Keratinocyte (primary cell): Measurements from ENCODE around the gene GLT1D1.

Source experiments
- EZH2 ChIP-seq: IDR thresholded peaks from one replicate; pipeline ENCODE4 v1.6.1; 2012; ENCODE audit warnings: inconsistent platforms, mild to moderate bottlenecking, low read length, moderate library complexity
- TF ChIP-seq, protein P1 (sequence below), 3 experiments: IDR thresholded peaks in 1 of 3; conservative IDR thresholded peaks in 1 of 3; optimal IDR thresholded peaks in 1 of 3; 2 replicates in 2 of 3; 3 replicates in 1 of 3; pipeline versions ENCODE3 to v1.5.1; 2011; ENCODE audit warnings: low read length in 3 of 3, mild to moderate bottlenecking in 3 of 3, moderate library complexity in 2 of 3, control low read depth in 1 of 3, inconsistent platforms in 1 of 3; ENCODE audit not compliant: insufficient read depth in 2 of 3; ENCODE audit errors: extremely low read depth in 1 of 3

DNA sequence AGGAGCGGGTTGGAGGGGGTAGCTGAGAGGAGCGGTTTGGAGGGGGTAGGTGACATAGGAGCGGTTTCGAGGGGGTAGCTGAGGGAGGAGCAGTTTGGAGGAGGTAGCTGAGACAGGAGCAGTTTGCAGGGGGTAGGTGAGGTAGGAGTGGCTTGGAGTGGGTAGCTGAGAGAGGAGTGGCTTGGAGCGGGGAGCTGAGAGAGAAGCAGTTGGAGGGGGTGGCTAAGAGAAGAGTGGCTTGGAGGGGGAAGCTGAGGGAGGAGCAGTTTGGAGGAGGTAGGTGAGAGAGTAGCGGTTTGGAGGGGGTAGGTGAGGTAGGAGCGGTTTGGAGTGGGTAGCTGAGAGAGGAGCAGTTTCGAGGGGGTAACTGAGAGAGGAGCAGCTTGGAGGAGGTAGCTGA, 152.1 kb downstream of the GLT1D1 start:
- TF ChIP-seq, protein P1, sequence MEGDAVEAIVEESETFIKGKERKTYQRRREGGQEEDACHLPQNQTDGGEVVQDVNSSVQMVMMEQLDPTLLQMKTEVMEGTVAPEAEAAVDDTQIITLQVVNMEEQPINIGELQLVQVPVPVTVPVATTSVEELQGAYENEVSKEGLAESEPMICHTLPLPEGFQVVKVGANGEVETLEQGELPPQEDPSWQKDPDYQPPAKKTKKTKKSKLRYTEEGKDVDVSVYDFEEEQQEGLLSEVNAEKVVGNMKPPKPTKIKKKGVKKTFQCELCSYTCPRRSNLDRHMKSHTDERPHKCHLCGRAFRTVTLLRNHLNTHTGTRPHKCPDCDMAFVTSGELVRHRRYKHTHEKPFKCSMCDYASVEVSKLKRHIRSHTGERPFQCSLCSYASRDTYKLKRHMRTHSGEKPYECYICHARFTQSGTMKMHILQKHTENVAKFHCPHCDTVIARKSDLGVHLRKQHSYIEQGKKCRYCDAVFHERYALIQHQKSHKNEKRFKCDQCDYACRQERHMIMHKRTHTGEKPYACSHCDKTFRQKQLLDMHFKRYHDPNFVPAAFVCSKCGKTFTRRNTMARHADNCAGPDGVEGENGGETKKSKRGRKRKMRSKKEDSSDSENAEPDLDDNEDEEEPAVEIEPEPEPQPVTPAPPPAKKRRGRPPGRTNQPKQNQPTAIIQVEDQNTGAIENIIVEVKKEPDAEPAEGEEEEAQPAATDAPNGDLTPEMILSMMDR (optimal IDR thresholded peaks at IDR 0.05 in 1 of 3, IDR thresholded peaks at IDR 0.05 in 1 of 3, conservative IDR thresholded peaks at IDR 0.05 in 1 of 3; ENCODE audit: extremely low read depth in 1 of 3, insufficient read depth in 2 of 3, low read length in 3 of 3): no peak
- TF ChIP-seq EZH2: no peak
